ENCODE data around the gene CYTH2.
"Not testable (repeated sequence)": the region's sequence is repeated elsewhere in the genome, so short reads cannot be mapped to it uniquely, and the experiment has no call there.

CYTH2 gene

DNA sequence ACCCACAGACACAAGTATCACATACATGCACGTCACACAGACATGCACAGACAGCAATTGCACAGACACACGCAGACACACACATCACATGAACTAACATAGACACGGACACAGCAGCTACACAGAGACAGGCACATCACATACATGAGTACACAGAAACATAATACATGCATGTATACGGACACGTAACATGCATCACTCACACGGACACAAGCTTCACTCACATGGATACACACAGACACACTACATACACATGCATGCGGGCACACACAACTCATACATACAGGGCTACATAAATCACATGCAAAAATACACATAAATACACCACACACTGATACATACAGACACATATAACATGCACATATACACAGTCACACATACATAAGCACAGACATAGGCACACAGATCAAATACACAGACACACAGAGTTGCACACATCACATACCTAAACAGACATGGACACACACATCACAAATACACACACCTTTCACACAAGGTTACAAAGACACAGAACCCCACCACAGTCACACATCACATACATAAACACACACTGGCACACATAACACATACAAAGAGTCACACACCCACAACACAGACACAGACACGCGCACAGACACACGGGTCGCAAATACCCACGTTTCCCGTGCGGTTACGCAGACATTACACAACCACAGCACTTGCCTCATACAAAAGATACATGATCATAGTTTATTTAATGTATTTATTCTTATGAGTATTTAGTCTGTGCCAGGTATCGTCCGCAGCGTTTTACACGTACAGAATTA, 43.5 kb downstream of the CYTH2 start:
- no peak for DNase-seq (ENCODE audit: low spot score)

DNA sequence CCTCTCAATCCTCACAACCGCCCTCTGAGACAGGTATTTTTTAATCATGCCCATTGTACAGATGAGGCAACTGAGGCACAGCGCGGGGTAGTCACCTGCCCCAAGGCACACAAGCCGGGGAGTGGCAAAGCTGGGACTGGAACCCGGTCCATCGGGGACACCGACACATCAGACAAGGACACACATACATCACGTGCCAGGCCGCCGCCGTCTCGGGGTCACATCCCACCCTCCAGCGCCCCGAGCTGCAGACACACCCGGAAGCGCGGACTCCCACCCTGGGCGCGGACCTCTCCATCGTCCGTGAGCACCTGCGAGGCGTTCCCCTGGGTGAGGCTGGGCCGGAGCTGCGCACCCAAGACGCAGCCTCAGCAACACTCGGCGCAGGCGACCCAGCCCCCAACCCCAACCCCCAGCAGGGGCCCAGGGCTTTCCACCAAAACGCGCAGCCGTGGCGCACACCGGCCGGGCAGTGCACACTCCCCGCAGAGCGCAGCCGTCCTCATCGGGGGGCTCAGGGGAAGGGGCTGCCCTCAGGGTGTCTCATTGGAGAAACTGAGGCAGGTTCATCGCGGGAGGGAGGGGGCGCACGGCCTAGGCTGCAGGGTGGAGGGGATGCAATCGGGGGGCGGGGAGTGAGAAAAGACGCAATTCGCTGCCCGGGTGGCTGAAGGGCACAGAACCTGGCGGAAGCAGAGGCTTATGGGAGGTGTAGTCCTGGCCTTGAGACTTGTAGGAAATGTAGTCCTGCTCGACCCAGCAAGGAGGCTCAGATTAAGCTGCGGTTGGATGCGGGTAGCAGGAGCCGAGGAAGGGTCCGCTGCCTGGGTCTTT, 44.3 kb downstream of the CYTH2 start:
- peak; percentile 85 for DNase-seq (ENCODE audit: low spot score)

DNA sequence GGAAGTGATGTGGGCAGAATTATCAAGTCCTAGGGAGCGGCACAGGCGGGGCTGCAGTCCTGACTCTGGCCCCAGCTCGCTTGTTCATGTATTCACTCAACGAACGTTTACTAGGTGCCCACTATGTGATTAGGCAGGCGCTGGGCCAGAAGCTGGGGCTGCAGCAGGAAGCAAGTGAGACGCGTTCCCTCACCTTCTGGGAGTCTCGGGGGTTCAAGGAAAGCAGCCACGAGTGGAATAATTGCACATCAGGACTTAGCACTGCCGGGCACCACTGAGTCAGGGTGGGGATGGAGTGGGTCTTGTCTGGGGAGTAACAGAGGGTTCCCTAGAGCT, 44.9 kb downstream of the CYTH2 start:
- DNase-seq (ENCODE audit: low spot score) = no peak

DNA sequence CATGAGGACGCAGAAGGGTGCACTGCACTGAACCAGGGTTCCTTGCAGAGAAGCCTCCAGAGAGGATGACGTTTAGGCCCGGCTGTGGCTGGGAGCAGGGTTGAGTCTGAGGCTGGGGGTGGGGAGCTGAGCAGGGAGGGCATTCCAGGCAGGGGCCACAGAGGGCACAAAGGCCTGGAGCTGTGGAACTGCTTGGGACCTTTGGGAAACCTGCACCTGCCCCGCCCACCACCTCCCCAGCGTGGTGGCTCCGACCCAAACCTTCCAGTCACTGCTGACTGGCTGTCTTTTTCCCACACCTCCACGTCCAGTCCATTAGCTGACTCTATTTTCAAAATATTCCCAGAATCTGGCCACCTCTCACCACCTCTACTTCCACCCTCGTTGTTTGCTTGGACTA, 47.4 kb downstream of the CYTH2 start:
- DNase-seq (ENCODE audit: low spot score) = no peak

DNA sequence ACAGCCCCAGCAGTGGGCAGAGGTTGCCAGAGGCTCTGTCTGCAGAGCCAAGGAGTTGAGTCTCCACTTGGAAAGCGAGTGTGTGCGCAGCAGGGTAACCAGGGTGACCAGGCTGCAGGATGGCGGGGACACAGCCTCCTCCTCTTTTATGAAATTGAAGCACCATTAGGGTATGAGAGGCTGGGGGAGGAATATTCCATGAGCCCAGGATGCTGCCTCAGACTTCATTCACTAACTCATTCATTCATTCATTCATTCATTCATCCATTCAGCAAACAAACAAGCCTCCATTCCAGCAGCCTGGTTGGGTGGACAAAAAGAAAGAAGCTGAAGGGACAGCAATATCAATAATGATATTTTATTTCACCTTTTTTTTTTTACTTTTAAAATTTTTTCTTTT, 49.0 kb downstream of the CYTH2 start:
- no peak for DNase-seq (ENCODE audit: low spot score)

DNA sequence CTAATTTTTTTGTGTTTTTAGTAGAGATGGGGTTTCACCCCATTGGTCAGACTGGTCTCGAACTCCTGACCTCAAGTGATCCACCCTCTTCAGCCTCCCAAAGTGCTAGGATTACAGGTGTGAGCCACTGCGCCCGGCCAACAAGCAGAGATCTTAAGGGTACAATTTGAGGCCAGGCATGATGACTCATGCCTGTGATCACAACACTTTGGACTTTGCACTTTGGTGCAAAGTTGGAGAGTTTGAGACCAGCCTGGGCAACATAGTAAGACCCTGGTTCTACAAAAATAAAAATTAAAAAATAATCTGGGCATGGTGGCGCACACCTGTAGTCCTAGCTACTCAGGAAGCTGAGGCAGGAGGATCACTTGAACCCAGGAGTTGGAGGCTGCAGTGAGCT, 50.3 kb downstream of the CYTH2 start:
- not testable (repeated sequence) for DNase-seq (ENCODE audit: low spot score)

DNA sequence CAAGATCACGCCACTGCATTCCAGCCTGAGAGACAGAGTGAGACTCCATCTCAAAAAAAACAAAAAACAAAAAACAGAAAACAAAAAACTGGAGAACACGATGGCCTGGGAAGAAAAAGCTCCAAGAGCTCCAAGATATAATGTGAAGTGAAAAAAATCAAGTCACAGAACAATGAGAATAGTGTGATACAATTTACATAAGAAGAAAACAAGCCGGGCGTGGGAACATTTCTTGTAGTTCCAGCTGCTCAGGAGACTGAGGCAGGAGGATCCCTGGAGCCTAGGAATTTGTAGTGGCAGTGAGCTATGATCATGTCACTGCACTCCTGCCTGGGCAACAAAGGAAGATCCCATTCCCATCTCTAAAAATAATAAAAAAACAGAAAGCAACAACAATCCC, 51.0 kb downstream of the CYTH2 start:
- DNase-seq (ENCODE audit: low spot score) = no peak

DNA sequence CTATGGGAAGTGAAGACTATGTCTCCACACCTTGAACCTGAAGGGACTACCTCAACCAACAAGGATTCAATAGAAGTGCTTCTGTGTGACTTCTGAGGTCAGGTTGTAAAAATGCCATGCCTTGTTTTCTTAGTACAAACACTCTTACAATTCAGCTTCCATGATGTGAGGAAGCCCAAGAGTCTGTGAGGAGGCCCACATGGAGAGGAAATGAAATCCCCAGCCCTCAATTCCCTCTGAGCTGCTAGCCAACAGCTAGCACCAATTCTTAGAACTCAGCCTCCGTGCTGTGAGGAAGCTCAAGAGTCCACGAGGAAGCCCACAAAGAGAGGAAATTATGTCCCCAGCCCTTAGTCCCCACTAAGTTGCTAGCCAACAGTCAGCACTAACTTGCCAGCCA, 55.1 kb downstream of the CYTH2 start:
- DNase-seq (ENCODE audit: low spot score) = no peak

DNA sequence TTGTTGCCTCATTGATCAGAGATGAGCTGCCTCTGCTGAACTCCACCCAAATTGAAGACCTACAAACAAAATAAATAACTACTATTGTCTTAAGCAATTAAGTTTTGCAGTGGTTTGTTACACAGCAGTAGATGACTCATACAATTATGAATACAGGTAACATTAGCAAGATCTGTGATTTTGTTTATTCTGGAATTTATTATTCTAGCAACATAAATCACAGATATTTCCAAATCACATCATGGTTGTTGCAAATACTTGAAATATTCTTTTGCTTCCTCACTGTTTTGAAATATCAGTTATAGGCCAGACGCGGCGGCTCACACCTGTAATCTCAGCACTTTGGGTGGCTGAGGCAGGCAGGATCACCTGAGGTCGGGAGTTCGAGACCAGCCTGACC, 55.6 kb downstream of the CYTH2 start:
- DNase-seq (ENCODE audit: low spot score) = no peak

DNA sequence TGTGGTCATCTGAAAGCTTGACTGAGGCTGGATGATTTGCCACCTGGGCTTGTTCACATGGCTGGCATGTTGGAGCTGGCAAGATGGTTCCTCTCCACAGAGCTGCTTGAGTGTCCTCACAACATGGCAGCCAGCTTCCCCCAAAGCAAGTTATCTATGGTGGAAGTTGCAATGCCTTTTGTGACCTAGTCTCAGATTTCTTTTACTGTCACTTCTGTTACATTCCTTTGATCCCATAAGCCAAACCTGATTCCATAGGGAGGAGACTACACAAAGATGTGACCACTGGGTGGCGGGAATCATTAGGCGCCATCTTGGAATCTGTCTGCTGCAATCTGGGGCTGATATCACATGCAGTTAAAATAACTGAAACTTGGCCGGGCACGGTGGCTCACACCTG, 60.0 kb downstream of the CYTH2 start:
- DNase-seq (ENCODE audit: low spot score) = no peak

DNA sequence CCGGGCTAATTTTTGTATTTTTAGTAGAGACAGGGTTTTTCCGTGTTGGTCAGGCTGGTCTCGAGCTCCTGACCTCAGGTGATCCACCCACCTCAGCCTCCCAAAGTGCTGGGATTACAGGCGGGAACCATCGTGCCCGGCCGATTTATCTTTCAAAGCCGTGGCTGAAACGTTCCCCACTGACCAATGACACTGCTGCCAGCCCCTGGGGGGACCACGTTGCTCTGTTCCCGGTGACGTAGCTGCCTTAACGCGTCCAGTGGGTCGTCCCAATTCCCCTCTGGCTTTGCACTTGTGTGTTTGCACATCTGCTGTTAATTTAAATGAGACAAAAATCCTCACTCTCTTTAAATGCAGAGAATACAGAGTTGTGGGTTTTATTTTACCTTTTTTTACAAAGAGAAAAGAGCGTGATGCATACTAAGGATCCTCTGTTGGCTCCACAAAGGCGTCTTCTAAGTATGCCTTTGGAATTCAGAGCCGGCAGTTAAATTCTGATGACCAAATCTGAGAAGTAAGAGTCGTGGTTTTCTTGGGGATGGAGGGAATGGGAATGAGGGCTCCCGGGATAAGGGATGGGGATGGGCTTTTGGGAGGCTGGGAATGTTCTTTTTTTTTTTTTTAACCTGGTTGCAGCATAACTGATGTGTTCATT, 61.0 kb downstream of the CYTH2 start:
- DNase-seq (ENCODE audit: low spot score) = no peak

DNA sequence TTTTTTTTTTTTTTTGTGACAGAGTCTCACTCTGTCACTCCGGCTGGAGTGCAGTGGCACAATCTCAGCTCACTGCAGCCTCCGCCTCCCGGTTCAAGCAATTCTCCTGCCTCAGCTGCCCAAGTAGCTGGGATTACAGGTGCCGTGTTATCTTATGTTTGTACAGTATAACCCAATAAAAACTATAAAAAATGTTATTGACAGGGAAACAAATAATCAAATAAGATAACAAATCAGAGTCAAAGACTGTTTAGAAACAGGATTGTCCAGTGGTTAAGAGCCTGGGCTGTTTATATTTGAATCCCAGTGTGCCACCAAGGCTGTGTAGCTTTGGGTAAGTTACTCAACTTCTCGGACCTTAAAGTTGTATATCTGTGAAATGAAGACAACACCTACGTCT, 61.6 kb downstream of the CYTH2 start:
- no peak for DNase-seq (ENCODE audit: low spot score)
